ENCODE data around the gene DYNC2LI1.

DYNC2LI1 gene

DNA sequence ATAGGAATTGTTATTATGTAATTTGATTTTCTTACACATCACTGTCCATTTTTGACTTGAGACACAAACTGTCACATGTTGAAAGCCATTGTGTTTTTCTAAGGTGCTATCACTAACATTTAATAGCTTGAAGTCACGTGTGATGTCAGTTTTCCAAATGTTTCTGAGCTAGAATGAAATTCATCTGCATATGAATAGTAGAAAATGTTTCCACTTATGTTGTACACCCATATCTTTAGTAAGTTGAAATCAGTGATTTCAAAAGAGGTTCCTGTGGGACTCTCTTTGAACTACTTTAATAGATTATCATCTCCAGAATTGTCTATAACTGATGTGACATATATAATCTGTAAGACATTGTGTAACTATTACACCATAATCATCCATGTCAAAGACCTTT, 37.0 kb downstream of the DYNC2LI1 start:
- Histone ChIP-seq H4K20me1 (ENCODE audit: insufficient read depth, low read length) (no peaks in the 10 kb centered on the region), H3K27me3 (ENCODE audit: insufficient read depth, low read length) (no peaks in the 10 kb centered on the region), H3K27ac (ENCODE audit: low read depth, low read length, poor library complexity, severe bottlenecking) (no peak overlapping the region), H3K4me1 (ENCODE audit: insufficient read depth, low read length, severe bottlenecking) (no peaks in the 10 kb centered on the region), H3K79me2 (ENCODE audit: insufficient read depth, low read length) (no peaks in the 10 kb centered on the region), H3K9me3 (ENCODE audit: low read length) (no peaks in the 10 kb centered on the region), H3K4me2 (ENCODE audit: low read length) (no peak overlapping the region), H3K36me3 (ENCODE audit: insufficient read depth, low read length) (no peaks in the 10 kb centered on the region), H3K9me2 (ENCODE audit: low read depth, low read length) (no peaks in the 10 kb centered on the region), H3F3A (ENCODE audit: insufficient read depth, low read length) (no peaks in the 10 kb centered on the region), H3K4me3 (ENCODE audit: low read depth, low read length, poor library complexity, severe bottlenecking) (no peak overlapping the region), H2AFZ (ENCODE audit: low read length) (no peak overlapping the region), H3K9ac (ENCODE audit: low read length) (no peak overlapping the region)
- TF ChIP-seq, protein P1, sequence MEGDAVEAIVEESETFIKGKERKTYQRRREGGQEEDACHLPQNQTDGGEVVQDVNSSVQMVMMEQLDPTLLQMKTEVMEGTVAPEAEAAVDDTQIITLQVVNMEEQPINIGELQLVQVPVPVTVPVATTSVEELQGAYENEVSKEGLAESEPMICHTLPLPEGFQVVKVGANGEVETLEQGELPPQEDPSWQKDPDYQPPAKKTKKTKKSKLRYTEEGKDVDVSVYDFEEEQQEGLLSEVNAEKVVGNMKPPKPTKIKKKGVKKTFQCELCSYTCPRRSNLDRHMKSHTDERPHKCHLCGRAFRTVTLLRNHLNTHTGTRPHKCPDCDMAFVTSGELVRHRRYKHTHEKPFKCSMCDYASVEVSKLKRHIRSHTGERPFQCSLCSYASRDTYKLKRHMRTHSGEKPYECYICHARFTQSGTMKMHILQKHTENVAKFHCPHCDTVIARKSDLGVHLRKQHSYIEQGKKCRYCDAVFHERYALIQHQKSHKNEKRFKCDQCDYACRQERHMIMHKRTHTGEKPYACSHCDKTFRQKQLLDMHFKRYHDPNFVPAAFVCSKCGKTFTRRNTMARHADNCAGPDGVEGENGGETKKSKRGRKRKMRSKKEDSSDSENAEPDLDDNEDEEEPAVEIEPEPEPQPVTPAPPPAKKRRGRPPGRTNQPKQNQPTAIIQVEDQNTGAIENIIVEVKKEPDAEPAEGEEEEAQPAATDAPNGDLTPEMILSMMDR (IDR thresholded peaks at IDR 0.05; ENCODE audit: low read length): no peak
- TF ChIP-seq EZH2 (IDR thresholded peaks at IDR 0.05; ENCODE audit: borderline replicate concordance, low read length): no peak

DNA sequence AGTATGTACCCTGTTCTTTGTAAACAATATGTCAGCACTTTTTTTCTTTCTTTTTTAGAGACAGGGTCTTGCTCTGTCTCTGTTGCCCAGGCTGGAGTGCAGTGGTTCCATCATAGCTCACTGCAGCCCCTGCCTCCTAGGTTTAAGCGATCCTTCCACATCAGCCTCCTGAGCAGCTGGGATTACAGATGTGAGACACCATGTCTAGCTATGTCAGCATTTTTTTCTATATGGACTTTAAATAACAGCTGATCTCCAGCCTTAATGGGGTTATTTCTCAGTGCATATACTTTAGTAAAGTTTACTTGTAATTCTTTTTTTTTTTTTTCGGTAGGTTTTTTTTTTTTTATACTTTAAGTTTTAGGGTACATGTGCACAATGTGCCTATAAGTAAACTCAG, 38.2 kb downstream of the DYNC2LI1 start:
- no peaks in the 10 kb centered on the region for H3K4me1 ChIP-seq (ENCODE audit: insufficient read depth, low read length, severe bottlenecking)
- H3K9me3 ChIP-seq (ENCODE audit: low read length): no peaks in the 10 kb centered on the region
- no peak overlapping the region for H2AFZ ChIP-seq (ENCODE audit: low read length)
- TF ChIP-seq, protein P1 (IDR thresholded peaks at IDR 0.05; ENCODE audit: low read length): no peak
- TF ChIP-seq EZH2 (IDR thresholded peaks at IDR 0.05; ENCODE audit: borderline replicate concordance, low read length): no peak
- no peaks in the 10 kb centered on the region for H4K20me1 ChIP-seq (ENCODE audit: insufficient read depth, low read length)
- H3K9me2 ChIP-seq (ENCODE audit: low read depth, low read length): no peaks in the 10 kb centered on the region
- no peaks in the 10 kb centered on the region for H3K27me3 ChIP-seq (ENCODE audit: insufficient read depth, low read length)
- H3F3A ChIP-seq (ENCODE audit: insufficient read depth, low read length): no peaks in the 10 kb centered on the region
- H3K4me2 ChIP-seq (ENCODE audit: low read length): no peak overlapping the region
- no peak overlapping the region for H3K4me3 ChIP-seq (ENCODE audit: low read depth, low read length, poor library complexity, severe bottlenecking)
- no peaks in the 10 kb centered on the region for H3K79me2 ChIP-seq (ENCODE audit: insufficient read depth, low read length)
- H3K9ac ChIP-seq (ENCODE audit: low read length): no peak overlapping the region
- H3K36me3 ChIP-seq (ENCODE audit: insufficient read depth, low read length): no peaks in the 10 kb centered on the region
- no peak overlapping the region for H3K27ac ChIP-seq (ENCODE audit: low read depth, low read length, poor library complexity, severe bottlenecking)

DNA sequence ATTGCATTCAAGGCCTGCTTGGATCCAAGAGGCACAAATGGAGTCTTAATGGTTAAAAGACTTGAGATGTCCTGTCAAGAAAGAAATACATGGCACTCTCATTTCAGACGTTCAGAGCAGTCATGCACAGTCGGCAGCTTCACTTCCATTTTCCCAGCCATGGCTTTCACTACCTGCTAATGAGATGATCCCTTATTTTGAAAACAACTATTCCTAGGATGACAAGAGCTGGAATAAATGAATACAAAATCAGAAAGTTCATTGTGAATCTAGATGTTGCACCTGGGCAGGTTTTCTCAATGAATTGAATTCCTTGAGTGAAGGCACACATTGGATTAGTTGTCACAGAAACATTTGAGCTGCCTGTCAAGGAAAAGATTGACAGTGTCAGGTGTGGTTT, 39.1 kb downstream of the DYNC2LI1 start:
- no peak overlapping the region for H2AFZ ChIP-seq (ENCODE audit: low read length)
- H3K4me1 ChIP-seq (ENCODE audit: insufficient read depth, low read length, severe bottlenecking): no peaks in the 10 kb centered on the region
- H3K4me3 ChIP-seq (ENCODE audit: low read depth, low read length, poor library complexity, severe bottlenecking): no peak overlapping the region
- no peaks in the 10 kb centered on the region for H4K20me1 ChIP-seq (ENCODE audit: insufficient read depth, low read length)
- no peaks in the 10 kb centered on the region for H3K36me3 ChIP-seq (ENCODE audit: insufficient read depth, low read length)
- no peaks in the 10 kb centered on the region for H3K9me2 ChIP-seq (ENCODE audit: low read depth, low read length)
- H3K27me3 ChIP-seq (ENCODE audit: insufficient read depth, low read length): no peaks in the 10 kb centered on the region
- H3K79me2 ChIP-seq (ENCODE audit: insufficient read depth, low read length): no peaks in the 10 kb centered on the region
- TF ChIP-seq, protein P1 (IDR thresholded peaks at IDR 0.05; ENCODE audit: low read length): no peak
- TF ChIP-seq EZH2 (IDR thresholded peaks at IDR 0.05; ENCODE audit: borderline replicate concordance, low read length): no peak
- H3K9ac ChIP-seq (ENCODE audit: low read length): no peak overlapping the region
- no peaks in the 10 kb centered on the region for H3F3A ChIP-seq (ENCODE audit: insufficient read depth, low read length)
- no peaks in the 10 kb centered on the region for H3K9me3 ChIP-seq (ENCODE audit: low read length)
- no peak overlapping the region for H3K27ac ChIP-seq (ENCODE audit: low read depth, low read length, poor library complexity, severe bottlenecking)
- no peak overlapping the region for H3K4me2 ChIP-seq (ENCODE audit: low read length)

Measured in OCI-LY1 (cell line).